HepG2 (cell line): Measurements from ENCODE around the gene VMO1. TPM values are rescaled to one million over a fixed set of nuclear protein-coding genes. Genes with fewer than 3 reads are reported as not detected.

Source experiments
- ARID5B ChIP-seq: IDR thresholded peaks from 2 replicates; pipeline ENCODE4 v1.4.0; 2020; ENCODE audit warnings: mild to moderate bottlenecking, missing genetic modification reagents
- EHMT2 ChIP-seq: fragments of 200-600 bp; sonication (generic); IDR thresholded peaks from 2 replicates; pipeline ENCODE4 v1.7.0; 2017; ENCODE audit warnings: antibody characterized with exemption, low read depth, low read length, borderline replicate concordance
- FOXM1 ChIP-seq: sonication (generic); formaldehyde crosslinking; IDR thresholded peaks from 2 replicates; pipeline ENCODE4 v1.5.0; 2020; ENCODE audit warnings: missing genetic modification reagents
- HINFP ChIP-seq: sonication (generic); formaldehyde crosslinking; IDR thresholded peaks from 2 replicates; pipeline ENCODE4 v1.4.0; 2020; ENCODE audit warnings: low read depth, mild to moderate bottlenecking, missing genetic modification reagents
- HNF1A ChIP-seq, 2 experiments: sonication (generic) in 1 of 2; formaldehyde crosslinking in 1 of 2; IDR thresholded peaks; 2 replicates each; pipeline versions ENCODE4 v1.4.0 to v1.6.1; 2016 to 2020; ENCODE audit warnings: borderline replicate concordance in 1 of 2, low read depth in 1 of 2, mild to moderate bottlenecking in 1 of 2, missing genetic modification reagents in 1 of 2
- KLF12 ChIP-seq: sonication (generic); formaldehyde crosslinking; IDR thresholded peaks from 2 replicates; pipeline ENCODE4 v1.4.0; 2020; ENCODE audit warnings: missing genetic modification reagents, borderline replicate concordance
- TCF7L2 ChIP-seq: IDR thresholded peaks from 2 replicates; pipeline ENCODE4 v1.6.1; 2011; ENCODE audit warnings: mild to moderate bottlenecking, low read depth, low read length, moderate library complexity
- TEAD3 ChIP-seq: optimal IDR thresholded peaks from 2 replicates; pipeline ENCODE3; 2016; ENCODE audit warnings: borderline replicate concordance
- ZBTB34 ChIP-seq: sonication (generic); formaldehyde crosslinking; IDR thresholded peaks from 2 replicates; pipeline ENCODE4 v1.8.0; 2022; ENCODE audit warnings: mild to moderate bottlenecking, missing genetic modification reagents
- ZNF331 ChIP-seq: sonication (generic); formaldehyde crosslinking; IDR thresholded peaks from 2 replicates; pipeline ENCODE4 v1.4.0; 2020; ENCODE audit warnings: missing genetic modification reagents
- ZNF354B ChIP-seq: sonication (generic); formaldehyde crosslinking; IDR thresholded peaks from 2 replicates; pipeline ENCODE4 v1.8.0; 2022; ENCODE audit warnings: mild to moderate bottlenecking, missing genetic modification reagents
- ZNF556 ChIP-seq: sonication (generic); formaldehyde crosslinking; IDR thresholded peaks from 2 replicates; pipeline ENCODE4 v1.4.0; 2020; ENCODE audit warnings: mild to moderate bottlenecking, missing genetic modification reagents, borderline replicate concordance
- ZNF766 ChIP-seq: sonication (generic); formaldehyde crosslinking; IDR thresholded peaks from 2 replicates; pipeline ENCODE4 v1.5.0; 2020; ENCODE audit warnings: missing genetic modification reagents, borderline replicate concordance
- polyA plus RNA-seq, 8 experiments: library from polyadenylated mRNA; depleted of rRNA in 3 of 8; stranded (reverse) in 7 of 8; unstranded in 1 of 8; fragments of >200 nt; fragmentation: Illumina TruSeq in 4 of 8; extraction: Trizol in 4 of 8; gene quantifications; 2 replicates each; pipeline versions ENCODE4 v1.2.1 to v1.2.3, GENCODE V29; 2011 to 2016; ENCODE audit warnings: low read depth in 4 of 8, missing spikeins in 1 of 8, mixed read lengths in 1 of 8; ENCODE audit not compliant: insufficient read depth in 1 of 8
- total RNA-seq, 5 experiments: library from RNA; depleted of rRNA; stranded (reverse); fragments of >200 nt; fragmentation: Illumina TruSeq; extraction: Trizol; gene quantifications; 2 replicates each; pipeline ENCODE4 v1.2.3, GENCODE V29; 2016; ENCODE audit warnings: low read depth in 1 of 5

Gene VMO1
- total and polyA plus RNA-seq, 2 of the 13 experiments (the other 11 are each of a cell fraction or from before 2014, with no cell fraction given) = not detected

DNA sequence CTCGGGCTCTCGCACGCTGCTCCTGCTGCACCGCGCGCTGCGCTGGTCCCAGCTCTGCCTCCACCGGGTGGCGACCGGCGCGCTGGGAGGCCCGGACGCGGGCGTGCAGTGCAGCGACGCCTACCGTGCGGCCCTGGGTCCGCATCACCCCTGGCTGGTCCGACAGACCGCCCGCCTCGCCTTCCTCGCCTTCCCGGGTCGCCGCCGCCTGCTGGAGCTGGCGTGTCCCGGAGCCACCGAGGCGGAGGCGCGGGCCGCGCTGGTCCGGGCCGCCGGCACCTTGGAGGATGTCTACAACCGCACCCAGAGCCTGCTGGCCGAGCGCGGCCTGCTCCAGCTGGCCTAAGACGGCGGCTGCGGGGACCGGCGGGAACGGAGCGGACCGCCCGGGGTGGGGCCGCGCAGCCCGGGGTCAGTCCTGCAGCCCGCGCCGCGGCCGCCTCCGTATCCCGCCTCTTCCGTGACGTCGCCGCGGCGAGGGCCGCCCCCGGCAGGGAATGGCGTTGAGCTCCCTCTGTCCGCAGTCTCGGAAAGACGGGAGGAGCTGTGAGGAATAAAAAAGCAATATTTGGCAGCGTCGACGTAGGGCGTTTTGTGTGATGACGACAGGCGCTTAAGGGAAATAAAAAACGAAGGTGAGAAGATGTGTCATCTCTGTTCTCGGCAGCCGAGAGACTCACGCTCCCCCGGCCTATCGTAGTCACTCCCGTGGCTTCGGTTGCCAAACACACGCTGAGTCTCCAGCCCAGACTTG is 4.0 kb upstream of the VMO1 start (continued):
- peak; percentile 17; the same call in 1 of the 2 replicates for TF ChIP-seq ARID5B
- peak; percentile 19; the same call in 1 of the 2 replicates for TF ChIP-seq ZBTB34
- peak; percentile 82 for TF ChIP-seq HINFP (CRISPR knock-in tag)
- no peak for TF ChIP-seq TCF7L2
- peak; percentile 45; the same call in 1 of the 2 replicates for TF ChIP-seq ZNF354B (CRISPR knock-in tag)
- peak; percentile 28 for TF ChIP-seq TEAD3 (CRISPR knock-in tag)
- TF ChIP-seq ZNF556 (CRISPR knock-in tag) = peak; percentile 61
- peak; percentile 56; the same call in 1 of the 2 replicates for TF ChIP-seq ZNF766 (CRISPR knock-in tag)
- no peak for TF ChIP-seq HNF1A (IDR thresholded peaks at IDR 0.05; ENCODE audit: low read depth)
- TF ChIP-seq HNF1A (CRISPR knock-in tag; IDR thresholded peaks at IDR 0.05; ENCODE audit: borderline replicate concordance) = peak; percentile 87
- 0 out of 2 replicates have a peak, but pooled peaks have one; percentile 59 for TF ChIP-seq KLF12 (CRISPR knock-in tag)
- TF ChIP-seq EHMT2 = no peak
- peak; percentile 54; the same call in 1 of the 2 replicates for TF ChIP-seq ZNF331 (CRISPR knock-in tag)
- 0 out of 2 replicates have a peak, but pooled peaks have one; percentile 45 for TF ChIP-seq FOXM1 (CRISPR knock-in tag)
